ENCODE data around the gene SLC49A3. TPM values are rescaled to one million over a fixed set of nuclear protein-coding genes. Genes with fewer than 3 reads are reported as not detected.

Gene SLC49A3
- total and polyA plus RNA-seq, 2 of the 13 experiments (the other 11 are each of a cell fraction or from before 2014, with no cell fraction given) = 0.07 to 0.17 TPM

DNA sequence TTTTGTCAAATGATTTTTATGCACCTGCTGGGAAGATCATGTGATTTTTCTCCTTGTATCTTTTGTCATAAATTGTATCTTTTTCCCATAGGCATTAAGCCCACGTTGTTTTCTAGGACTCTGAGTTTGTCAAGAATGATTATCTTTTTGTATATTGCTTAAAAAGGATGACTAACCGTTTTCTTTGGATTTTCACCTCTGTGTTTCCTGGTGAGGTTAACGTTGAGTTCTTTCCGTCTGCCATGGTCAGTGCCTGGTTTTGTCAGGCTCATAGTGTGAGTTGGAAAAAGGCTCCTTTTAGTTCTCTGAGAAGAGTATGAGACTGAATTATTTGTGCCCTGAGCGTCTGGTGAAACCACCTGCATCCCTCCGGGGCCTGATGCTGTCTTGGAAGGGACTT lies 38.6 kb upstream of the SLC49A3 start:
- DNase-seq (ENCODE audit: low spot score) = no peak
- no peak overlapping the region for H3K27ac ChIP-seq (ENCODE audit: extremely low read length, insufficient read depth, low read length)
- H3K4me3 ChIP-seq (replicated peaks in 1 of 3; ENCODE audit: insufficient read depth in 1 of 3, low read depth in 2 of 3, low read length in 3 of 3) = no peak overlapping the region
- peaks cover 17% of the 10 kb centered on the region for H3K4me1 ChIP-seq (ENCODE audit: insufficient read depth, low read length)
- no peak overlapping the region for H2AFZ ChIP-seq (ENCODE audit: low read length)
- peaks cover 13% of the 10 kb centered on the region; the same call in 1 of the 2 replicates for H4K20me1 ChIP-seq (ENCODE audit: insufficient read depth, low read length)
- 91% methylated on average over 6 of the region's 6 CpGs for WGBS (ENCODE audit: low lambda C conversion rate)
- ChIA-PET CTCF (ENCODE audit: low intra/inter-chr PET ratio, low total read pairs) (no interaction called here), POLR2A (no interaction called here)
- TF ChIP-seq EED (CRISPR knock-in tag; IDR thresholded peaks at IDR 0.05) (no peak), ZNF746 (CRISPR knock-in tag; IDR thresholded peaks at IDR 0.05) (no peak), MAFK (conservative IDR thresholded peaks at IDR 0.05 in 1 of 2, IDR thresholded peaks at IDR 0.05 in 1 of 2; ENCODE audit: low read length in 2 of 2) (no peak), HDAC6 (IDR thresholded peaks at IDR 0.05; ENCODE audit: low read depth, low read length) (no peak), RFXANK (CRISPR knock-in tag; IDR thresholded peaks at IDR 0.05) (no peak), ZNF703 (CRISPR knock-in tag; IDR thresholded peaks at IDR 0.05; ENCODE audit: borderline replicate concordance) (no peak), RAD21 (CRISPR knock-in tag; IDR thresholded peaks at IDR 0.05) (no peak), ONECUT2 (CRISPR knock-in tag; IDR thresholded peaks at IDR 0.05) (no peak), SMARCC2 (IDR thresholded peaks at IDR 0.05) (no peak)
- TF ChIP-seq, protein P1, sequence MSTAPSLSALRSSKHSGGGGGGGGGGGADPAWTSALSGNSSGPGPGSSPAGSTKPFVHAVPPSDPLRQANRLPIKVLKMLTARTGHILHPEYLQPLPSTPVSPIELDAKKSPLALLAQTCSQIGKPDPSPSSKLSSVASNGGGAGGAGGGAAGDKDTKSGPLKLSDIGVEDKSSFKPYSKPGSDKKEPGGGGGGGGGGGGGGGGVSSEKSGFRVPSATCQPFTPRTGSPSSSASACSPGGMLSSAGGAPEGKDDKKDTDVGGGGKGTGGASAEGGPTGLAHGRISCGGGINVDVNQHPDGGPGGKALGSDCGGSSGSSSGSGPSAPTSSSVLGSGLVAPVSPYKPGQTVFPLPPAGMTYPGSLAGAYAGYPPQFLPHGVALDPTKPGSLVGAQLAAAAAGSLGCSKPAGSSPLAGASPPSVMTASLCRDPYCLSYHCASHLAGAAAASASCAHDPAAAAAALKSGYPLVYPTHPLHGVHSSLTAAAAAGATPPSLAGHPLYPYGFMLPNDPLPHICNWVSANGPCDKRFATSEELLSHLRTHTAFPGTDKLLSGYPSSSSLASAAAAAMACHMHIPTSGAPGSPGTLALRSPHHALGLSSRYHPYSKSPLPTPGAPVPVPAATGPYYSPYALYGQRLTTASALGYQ (CRISPR knock-in tag; IDR thresholded peaks at IDR 0.05) = no peak
- TF ChIP-seq, protein P2, sequence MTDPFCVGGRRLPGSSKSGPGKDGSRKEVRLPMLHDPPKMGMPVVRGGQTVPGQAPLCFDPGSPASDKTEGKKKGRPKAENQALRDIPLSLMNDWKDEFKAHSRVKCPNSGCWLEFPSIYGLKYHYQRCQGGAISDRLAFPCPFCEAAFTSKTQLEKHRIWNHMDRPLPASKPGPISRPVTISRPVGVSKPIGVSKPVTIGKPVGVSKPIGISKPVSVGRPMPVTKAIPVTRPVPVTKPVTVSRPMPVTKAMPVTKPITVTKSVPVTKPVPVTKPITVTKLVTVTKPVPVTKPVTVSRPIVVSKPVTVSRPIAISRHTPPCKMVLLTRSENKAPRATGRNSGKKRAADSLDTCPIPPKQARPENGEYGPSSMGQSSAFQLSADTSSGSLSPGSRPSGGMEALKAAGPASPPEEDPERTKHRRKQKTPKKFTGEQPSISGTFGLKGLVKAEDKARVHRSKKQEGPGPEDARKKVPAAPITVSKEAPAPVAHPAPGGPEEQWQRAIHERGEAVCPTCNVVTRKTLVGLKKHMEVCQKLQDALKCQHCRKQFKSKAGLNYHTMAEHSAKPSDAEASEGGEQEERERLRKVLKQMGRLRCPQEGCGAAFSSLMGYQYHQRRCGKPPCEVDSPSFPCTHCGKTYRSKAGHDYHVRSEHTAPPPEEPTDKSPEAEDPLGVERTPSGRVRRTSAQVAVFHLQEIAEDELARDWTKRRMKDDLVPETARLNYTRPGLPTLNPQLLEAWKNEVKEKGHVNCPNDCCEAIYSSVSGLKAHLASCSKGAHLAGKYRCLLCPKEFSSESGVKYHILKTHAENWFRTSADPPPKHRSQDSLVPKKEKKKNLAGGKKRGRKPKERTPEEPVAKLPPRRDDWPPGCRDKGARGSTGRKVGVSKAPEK (CRISPR knock-in tag; IDR thresholded peaks at IDR 0.05; ENCODE audit: borderline replicate concordance) = no peak
- TF ChIP-seq, protein P3, sequence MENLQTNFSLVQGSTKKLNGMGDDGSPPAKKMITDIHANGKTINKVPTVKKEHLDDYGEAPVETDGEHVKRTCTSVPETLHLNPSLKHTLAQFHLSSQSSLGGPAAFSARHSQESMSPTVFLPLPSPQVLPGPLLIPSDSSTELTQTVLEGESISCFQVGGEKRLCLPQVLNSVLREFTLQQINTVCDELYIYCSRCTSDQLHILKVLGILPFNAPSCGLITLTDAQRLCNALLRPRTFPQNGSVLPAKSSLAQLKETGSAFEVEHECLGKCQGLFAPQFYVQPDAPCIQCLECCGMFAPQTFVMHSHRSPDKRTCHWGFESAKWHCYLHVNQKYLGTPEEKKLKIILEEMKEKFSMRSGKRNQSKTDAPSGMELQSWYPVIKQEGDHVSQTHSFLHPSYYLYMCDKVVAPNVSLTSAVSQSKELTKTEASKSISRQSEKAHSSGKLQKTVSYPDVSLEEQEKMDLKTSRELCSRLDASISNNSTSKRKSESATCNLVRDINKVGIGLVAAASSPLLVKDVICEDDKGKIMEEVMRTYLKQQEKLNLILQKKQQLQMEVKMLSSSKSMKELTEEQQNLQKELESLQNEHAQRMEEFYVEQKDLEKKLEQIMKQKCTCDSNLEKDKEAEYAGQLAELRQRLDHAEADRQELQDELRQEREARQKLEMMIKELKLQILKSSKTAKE (CRISPR knock-in tag; IDR thresholded peaks at IDR 0.05; ENCODE audit: borderline replicate concordance) = no peak
- TF ChIP-seq, protein P4, sequence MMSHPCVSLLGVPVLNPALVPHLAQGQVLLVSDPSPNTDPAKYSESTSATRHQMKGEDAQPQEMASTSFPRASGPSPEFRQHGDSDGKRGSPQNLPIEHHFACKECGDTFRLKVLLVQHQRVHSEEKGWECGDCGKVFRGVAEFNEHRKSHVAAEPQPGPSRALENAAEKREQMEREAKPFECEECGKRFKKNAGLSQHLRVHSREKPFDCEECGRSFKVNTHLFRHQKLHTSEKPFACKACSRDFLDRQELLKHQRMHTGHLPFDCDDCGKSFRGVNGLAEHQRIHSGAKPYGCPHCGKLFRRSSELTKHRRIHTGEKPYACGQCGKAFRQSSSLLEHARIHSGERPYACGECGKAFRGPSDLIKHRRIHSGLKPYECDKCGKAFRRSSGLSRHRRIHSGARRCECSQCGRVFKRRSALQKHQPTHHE (CRISPR knock-in tag; IDR thresholded peaks at IDR 0.05; ENCODE audit: borderline replicate concordance) = no peak
- no peak for FAIRE-seq
- no peaks in the 10 kb centered on the region for H3K27me3 ChIP-seq (ENCODE audit: control insufficient read depth in 1 of 2, insufficient read depth in 2 of 2, low read length in 2 of 2)
- no peak overlapping the region for H3K4me2 ChIP-seq (ENCODE audit: low read depth, low read length)
- intact Hi-C loops (cut with micrococcal nuclease; ENCODE audit: unreplicated experiment) (no loop called here), in situ Hi-C loops (cut with HindIII; ENCODE audit: extremely low pct_ligation_motif_present, low pct_unique_long_range_greater_than_20kb) (no loop called here)
- no peak overlapping the region for H3K9ac ChIP-seq (ENCODE audit: insufficient read depth, low read depth, low read length)
- H3K36me3 ChIP-seq (replicated peaks in 1 of 2; ENCODE audit: control insufficient read depth in 1 of 2, insufficient read depth in 2 of 2, low read length in 2 of 2) = peaks cover 6 to 14% of the 10 kb centered on the region in 2 experiments; a peak in 4 of 5 replicates
- H3K79me2 ChIP-seq (ENCODE audit: insufficient read depth, low read length) = peaks cover 31% of the 10 kb centered on the region
- no TSS peak for BruUV-seq (replicated peaks)
- ATAC-seq = no peak
- no peaks in the 10 kb centered on the region for H3K9me3 ChIP-seq (ENCODE audit: low read length)
